Measurements from ENCODE around the gene FUOM. TPM values are rescaled to one million over a fixed set of nuclear protein-coding genes. Genes with fewer than 3 reads are reported as not detected.
"Not testable (repeated sequence)": the region's sequence is repeated elsewhere in the genome, so short reads cannot be mapped to it uniquely, and the experiment has no call there.

FUOM gene
- total RNA-seq, 3 donors from 2014 or later: 13.8 to 31.5 (median 31.2) TPM

DNA sequence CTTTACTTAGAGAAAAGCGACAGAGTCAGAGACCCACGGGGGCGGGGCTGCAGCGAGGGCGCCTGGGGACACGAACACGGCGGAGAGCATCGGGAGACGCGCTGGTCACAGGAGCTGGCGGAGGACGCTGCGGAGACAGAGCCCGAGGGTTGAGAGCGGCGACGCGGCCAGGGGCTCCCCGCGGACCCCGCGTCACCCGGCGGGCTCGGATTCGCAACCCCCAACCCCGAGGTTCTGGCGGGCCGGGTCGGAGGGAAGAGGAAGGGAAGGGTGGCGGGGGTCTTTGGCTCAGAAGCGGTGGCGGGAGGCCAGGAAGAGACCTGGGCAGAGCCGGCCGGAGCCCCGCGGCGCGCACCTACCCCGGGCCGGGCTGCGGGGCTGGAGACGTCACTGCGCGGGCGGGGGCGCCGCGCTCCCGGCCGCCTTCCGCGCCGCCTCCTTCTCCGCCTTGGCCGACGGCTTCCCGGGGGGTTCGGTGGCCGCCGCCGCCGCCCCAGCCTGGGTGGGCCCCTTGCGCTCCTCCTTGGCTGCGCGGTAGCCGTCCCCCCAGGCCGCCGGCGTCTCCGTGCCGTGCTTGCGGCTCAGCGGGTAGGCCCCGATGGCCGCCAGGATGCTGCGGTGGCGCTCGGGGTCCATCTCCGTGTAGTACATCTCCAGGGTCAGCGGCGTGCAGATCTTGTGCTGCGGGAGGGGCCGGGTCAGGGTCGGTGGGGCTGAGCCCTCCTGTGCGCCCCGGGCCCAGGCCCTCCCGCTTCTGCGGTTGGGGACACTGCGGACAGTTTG is 32.2 kb downstream of the FUOM start:
- peaks cover 6 to 49% of the 10 kb centered on the region in 2 donors for H3K27me3 ChIP-seq
- peak overlapping the region; percentile 3 to 68 (median 52) for H3K4me3 ChIP-seq
- intact Hi-C loops (cut with DNase I; ENCODE audit: low total_unique reads): no loop called here
- peaks cover 0 to 5% of the 10 kb centered on the region in 2 donors for H3K4me1 ChIP-seq
- H3K27ac ChIP-seq: no peak overlapping the region
- no peaks in the 10 kb centered on the region for H3K36me3 ChIP-seq
- H3K9me3 ChIP-seq: peaks cover 0 to 3% of the 10 kb centered on the region in 2 donors
- TF ChIP-seq POLR2AphosphoS5 (IDR thresholded peaks at IDR 0.05) (no peak), POLR2A (IDR thresholded peaks at IDR 0.05) (no peak), CTCF (IDR thresholded peaks at IDR 0.05) (no peak)
- DNase-seq (ENCODE audit: low spot score in 2 of 2): no peak

DNA sequence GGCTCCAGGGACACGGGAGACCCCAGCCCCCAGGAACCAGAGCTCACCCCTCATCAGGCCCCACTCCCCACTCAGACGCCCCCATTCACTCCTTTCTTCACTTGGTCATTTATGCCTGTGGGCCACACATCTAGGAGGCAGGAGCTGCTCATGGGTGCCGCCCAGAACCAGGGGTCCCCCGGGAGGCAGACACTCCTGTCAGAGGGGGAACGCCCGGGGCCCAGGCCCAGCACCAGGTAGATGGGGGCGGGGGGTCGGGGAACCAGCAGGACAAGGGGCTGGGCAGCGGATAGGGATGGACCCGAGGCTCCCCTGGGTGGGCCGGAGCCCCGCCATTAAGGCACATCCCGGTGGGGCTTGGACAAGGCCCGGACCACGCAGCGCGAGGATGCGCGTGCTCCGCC is 33.0 kb downstream of the FUOM start:
- peaks cover 6 to 49% of the 10 kb centered on the region in 2 donors for H3K27me3 ChIP-seq
- H3K9me3 ChIP-seq: peaks cover 0 to 3% of the 10 kb centered on the region in 2 donors
- H3K36me3 ChIP-seq: no peaks in the 10 kb centered on the region
- no peak overlapping the region for H3K27ac ChIP-seq
- DNase-seq (ENCODE audit: low spot score in 2 of 2): no peak
- intact Hi-C loops (cut with DNase I; ENCODE audit: low total_unique reads): no loop called here
- H3K4me3 ChIP-seq: peak overlapping the region in 2 of 3 donors; percentile 52 to 68
- no peak for TF ChIP-seq CTCF (IDR thresholded peaks at IDR 0.05)
- TF ChIP-seq POLR2A (IDR thresholded peaks at IDR 0.05): no peak
- TF ChIP-seq POLR2AphosphoS5 (IDR thresholded peaks at IDR 0.05): no peak
- peaks cover 0 to 5% of the 10 kb centered on the region in 2 donors for H3K4me1 ChIP-seq

- peaks cover 0 to 5% of the 10 kb centered on the region in 2 donors for H3K4me1 ChIP-seq
- H3K36me3 ChIP-seq: no peaks in the 10 kb centered on the region
- peak overlapping the region in 2 of 3 donors; percentile 52 to 68 for H3K4me3 ChIP-seq
- peaks cover 6 to 46% of the 10 kb centered on the region in 2 donors for H3K27me3 ChIP-seq
- no peak overlapping the region for H3K27ac ChIP-seq
- intact Hi-C loops (cut with DNase I; ENCODE audit: low total_unique reads): no loop called here
- DNase-seq (ENCODE audit: low spot score in 2 of 2): peak in 1 of 2 donors; percentile 62
- TF ChIP-seq POLR2AphosphoS5 (IDR thresholded peaks at IDR 0.05) (no peak), POLR2A (IDR thresholded peaks at IDR 0.05) (no peak), CTCF (IDR thresholded peaks at IDR 0.05) (no peak)
- H3K9me3 ChIP-seq: peaks cover 0 to 3% of the 10 kb centered on the region in 2 donors
Observed at GRCh38 chr10:133324198-133324792, 33.5 kb downstream of the FUOM start.

- H3K27ac ChIP-seq; H3K4me1 ChIP-seq; H3K4me3 ChIP-seq; H3K36me3 ChIP-seq; DNase-seq (ENCODE audit: low spot score in 2 of 2); H3K9me3 ChIP-seq; intact Hi-C loops (cut with DNase I; ENCODE audit: low total_unique reads): not testable (repeated sequence)
- peaks cover 3 to 24% of the 10 kb centered on the region in 2 donors for H3K27me3 ChIP-seq
Observed at GRCh38 chr10:133322064-133322709, 35.6 kb downstream of the FUOM start.

DNA sequence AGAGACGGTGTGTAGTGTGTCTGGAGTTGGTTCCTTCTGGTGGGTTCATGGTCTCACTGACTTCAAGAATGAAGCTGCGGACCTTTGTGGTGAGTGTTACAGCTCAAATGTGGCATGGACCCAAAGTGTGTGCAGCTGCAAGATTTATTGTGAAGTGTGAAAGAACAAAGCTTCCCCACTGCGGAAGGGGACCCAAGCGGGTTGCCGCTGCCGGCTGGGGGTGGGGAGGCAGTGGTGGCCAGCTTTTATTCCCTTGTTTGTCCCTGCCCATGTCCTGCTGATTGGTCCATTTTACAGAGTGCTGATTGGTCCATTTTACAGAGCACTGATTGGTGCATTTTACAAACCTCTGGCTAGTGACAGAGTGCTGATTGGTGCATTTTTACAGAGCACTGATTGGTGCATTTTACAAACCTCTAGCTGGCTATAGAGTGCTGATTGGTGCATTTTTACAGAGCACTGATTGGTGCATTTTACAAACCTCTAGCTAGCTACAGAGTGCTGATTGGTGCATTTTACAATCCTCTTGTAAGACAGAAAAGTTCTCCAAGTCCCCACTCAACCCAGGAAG is 36.9 kb downstream of the FUOM start:
- H3K4me1 ChIP-seq; DNase-seq (ENCODE audit: low spot score in 2 of 2); intact Hi-C loops (cut with DNase I; ENCODE audit: low total_unique reads): not testable (repeated sequence)

More for the DNA sequence above, 36.9 kb downstream of the FUOM start:
- not testable (repeated sequence) for H3K4me3 ChIP-seq, H3K27ac ChIP-seq, H3K36me3 ChIP-seq, H3K9me3 ChIP-seq
- H3K27me3 ChIP-seq: peaks cover 3 to 12% of the 10 kb centered on the region in 2 donors
